ENCODE data around the gene SMARCB1.
A peak's percentile ranks its signal among the peaks of the same experiment; 100 is the strongest.

The SMARCB1 gene

GRCh38 chr22:23803001-23803819, 16.4 kb downstream of the SMARCB1 start:
- DNase-seq (ENCODE audit: low read depth), result no peak

- DNase-seq (ENCODE audit: low read depth), result peak; percentile 91
Measured at GRCh38 chr22:23804781-23805291, 18.1 kb downstream of the SMARCB1 start.

DNA sequence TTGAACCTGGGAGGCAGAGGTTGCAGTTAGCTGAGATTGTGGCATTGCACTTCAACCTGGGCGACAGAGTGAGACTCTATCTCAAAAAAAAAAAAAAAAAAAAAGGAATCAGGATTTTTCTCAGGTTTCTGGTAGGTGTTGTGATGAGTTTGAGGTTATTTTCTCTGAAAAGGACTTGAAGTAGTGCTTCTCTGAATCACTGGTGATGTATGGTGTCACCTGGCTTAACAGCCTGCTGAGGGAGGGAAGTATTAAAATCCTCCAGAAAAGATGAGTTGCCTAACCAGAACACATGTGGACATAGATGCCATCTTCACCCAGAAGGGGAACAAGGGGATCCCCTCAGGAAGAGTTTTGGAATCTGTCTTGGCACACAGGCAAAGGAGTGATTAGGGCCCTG, 20.1 kb downstream of the SMARCB1 start:
- no peak for DNase-seq (ENCODE audit: low read depth)

DNA sequence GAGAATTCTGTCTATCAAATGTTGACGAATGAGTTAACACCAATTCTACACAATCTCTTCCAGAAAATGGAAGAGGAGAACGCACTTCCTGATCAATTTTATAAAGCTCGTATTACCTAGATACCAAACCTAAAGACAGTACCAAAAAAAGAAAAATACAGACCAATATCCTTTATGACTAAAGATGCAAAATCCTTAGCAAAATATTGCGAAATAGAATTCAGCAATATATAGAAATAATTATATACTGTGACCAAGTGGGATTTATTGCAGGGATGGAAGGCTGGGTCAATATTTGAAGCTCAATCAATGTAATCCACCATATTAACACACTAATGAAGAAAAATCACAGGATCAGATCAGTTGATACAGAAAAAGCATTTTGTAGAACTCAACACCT, 25.6 kb downstream of the SMARCB1 start:
- no peak for DNase-seq (ENCODE audit: low read depth)

DNA sequence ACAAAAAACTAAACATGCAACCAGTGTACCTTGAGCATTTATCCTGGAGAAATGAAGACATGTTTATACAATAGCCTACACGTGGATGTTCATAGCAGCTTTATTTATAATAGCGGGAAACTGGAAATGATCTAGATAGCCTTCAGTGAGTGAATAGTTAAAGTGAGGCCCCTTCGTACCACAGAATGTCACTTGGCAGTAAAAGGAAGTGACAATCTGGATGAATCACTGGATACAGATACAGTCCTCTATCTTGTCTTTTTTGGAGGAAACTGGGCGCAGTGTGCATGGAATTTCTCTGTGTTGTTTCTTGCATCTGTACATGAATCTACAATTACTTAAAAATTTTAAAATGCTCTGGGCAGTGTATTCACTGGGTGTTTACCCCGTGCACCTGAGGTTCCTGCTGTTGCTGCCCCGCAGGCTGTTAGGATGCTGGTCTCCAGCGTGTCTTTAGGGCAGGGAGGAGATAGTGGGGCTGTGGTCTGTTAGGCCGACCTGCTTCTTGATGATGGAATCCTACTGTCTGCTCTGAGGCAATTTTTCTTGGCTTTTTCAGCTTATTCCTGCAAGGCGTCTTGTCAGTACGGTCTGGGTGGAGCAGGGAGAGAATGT, 28.9 kb downstream of the SMARCB1 start:
- no peak for DNase-seq (ENCODE audit: low read depth)

- no peak for DNase-seq (ENCODE audit: low read depth)
Measured at GRCh38 chr22:23816156-23816976, 29.6 kb downstream of the SMARCB1 start.

DNA sequence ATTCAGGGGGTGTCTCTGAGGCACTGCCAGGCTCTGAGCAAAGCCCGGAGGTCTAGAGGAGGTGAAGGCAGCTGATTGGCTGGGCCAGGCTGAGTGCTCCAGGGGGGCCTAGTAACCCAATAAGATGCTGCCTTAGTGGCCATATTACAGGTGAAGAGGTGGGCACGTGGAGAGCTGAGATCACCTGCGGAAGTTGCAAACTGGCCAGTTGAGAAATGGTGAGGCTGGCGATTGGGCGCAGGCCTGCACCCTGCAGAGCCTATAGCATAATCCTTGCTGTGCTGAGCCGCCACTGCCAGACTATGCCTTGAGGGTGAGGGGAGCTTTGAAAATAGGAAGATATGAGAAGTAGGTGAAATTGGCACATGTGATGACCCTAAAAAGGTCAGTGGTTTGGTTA, 30.4 kb downstream of the SMARCB1 start:
- DNase-seq (ENCODE audit: low read depth), result no peak

- no peak for DNase-seq (ENCODE audit: low read depth)
Measured at GRCh38 chr22:23818541-23818940, 31.8 kb downstream of the SMARCB1 start.

GRCh38 chr22:23820748-23821211, 34.0 kb downstream of the SMARCB1 start:
- DNase-seq (ENCODE audit: low read depth), result no peak

DNA sequence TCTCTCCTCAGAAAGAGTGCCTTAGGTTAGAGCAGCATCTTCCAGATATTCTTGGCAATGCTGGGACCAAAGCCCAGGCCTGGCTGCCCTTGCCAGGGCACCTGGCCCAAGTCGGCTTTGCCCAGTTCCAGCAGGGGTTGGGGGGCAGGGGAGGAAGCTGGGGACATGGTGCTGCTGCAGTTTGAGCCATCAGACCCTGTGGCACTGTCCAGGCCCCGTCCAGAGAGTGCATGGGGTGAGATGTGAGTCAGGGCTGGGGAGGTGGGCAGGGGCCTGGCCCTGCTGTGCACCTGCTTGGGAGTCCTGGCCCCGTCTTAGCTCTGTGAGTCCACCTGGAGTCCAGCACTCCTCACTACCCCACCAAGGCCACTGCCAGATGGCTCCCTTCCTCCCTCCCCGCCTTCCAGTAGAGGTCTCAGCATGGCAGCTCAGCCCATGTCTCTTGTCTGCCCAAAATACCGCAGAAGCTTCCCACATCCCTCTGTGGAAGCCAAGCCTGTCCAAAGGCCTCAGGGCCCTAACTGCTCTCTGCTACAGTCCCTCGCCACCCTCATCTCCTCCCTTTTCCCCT, 35.4 kb downstream of the SMARCB1 start:
- no peak for DNase-seq (ENCODE audit: low read depth)

- no peak for DNase-seq (ENCODE audit: low read depth)
Measured at GRCh38 chr22:23823331-23823791, 36.6 kb downstream of the SMARCB1 start.

- DNase-seq (ENCODE audit: low read depth), result no peak
Measured at GRCh38 chr22:23824476-23825245, 37.9 kb downstream of the SMARCB1 start.

- DNase-seq (ENCODE audit: low read depth), result no peak
Measured at GRCh38 chr22:23825246-23825905, 38.6 kb downstream of the SMARCB1 start.

GRCh38 chr22:23826510-23827350, 40.0 kb downstream of the SMARCB1 start:
- no peak for DNase-seq (ENCODE audit: low read depth)

DNA sequence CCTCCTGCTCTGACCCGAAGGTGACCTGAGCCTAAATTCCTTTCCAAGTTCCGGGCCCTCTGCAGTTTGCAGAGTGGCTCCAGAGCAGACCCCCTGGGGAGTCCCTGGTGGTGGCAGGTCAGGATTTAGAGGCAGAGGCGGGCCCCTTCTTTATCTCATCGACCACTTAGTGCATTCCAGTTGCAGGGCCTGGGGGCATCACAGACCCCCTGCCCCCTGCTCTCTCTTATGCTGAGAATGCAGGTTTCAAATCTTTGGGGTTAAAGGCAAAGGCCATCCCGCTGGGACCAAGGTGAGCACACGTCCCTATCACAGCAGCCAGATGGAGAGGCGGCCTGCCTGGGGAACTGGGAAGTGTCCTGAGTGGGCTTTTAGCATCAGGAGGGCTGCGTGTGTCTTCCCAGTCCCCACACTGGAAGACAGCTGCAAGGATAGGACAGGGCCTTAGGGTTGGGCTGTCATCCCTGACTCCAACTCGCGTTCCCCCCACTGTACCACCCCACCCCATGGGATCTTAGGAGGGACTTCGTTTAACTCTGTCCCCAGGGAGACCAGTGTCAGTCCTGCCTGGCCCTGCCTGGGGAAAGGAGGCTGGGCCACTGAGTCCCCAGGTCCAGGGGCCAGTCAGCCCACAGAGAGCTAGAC, 40.7 kb downstream of the SMARCB1 start:
- no peak for DNase-seq (ENCODE audit: low read depth)

DNA sequence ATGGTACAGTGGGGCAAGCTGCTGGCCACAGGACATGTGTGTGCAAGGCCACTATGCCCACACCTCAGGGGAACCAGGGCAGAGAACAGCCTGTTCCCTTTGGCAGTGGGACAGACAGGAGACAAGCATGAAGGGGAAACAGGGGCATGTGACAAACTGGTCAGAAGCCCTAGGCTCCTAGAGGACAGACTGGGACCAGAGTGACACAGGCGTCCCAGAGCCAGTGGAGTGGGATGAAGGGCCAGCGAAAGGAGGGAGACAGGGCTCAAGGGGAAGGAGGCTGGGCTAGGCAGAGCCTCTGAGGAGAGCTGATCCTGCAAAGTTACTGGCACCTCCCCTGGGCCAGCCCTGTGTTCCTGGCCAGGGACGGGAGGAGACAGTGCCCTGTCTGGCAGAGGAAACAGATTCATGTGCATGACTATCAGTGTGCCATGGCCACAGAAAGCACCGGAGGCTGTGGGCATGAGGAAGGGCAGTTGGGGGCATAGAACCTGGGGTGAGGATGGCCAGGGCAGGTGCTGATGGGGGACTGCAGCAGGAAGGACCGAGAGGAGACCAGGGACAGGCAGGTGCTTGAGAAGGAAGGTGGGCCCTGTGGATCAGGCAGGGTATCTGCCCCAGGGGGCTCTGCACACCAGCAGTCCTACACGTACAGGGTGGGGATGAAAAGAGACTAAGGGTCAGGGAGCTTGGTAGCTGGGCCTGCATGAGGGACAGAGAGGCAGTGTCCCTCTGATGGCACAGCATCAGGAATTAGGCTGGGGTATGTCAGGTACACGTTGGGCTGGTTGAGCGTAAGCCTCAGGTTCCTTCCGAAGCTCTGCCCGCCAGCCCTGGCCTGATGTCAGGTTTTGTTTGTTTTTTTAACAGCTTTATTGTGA, 42.3 kb downstream of the SMARCB1 start:
- no peak for DNase-seq (ENCODE audit: low read depth)

DNA sequence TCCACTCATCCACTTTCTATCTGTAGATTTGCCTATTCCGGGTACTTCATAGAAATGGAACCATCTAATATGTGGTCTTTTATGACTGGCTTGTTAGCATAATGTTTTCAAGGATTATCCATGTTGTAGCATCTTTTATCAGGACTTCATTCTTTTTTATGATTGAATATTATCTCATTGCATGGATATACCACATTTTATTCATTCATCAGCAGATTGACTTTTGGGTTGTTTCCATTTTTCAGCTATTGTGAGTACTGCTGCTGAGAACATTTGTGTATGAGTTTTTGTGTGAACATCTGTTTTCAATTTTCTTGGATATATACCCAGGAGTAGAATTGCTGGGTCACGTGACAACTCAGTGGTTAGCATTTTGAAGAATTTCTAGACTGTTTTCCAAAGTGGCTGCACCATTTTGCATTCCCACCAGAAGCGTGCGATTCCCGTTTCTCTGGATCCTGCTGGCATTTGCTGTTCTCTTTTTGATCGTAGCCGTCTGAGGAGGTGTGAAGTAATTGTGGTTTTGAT, 43.1 kb downstream of the SMARCB1 start:
- DNase-seq (ENCODE audit: low read depth), result peak; percentile 84

GRCh38 chr22:23831261-23831660, 44.5 kb downstream of the SMARCB1 start:
- DNase-seq (ENCODE audit: low read depth), result no peak

Data from iris pigment epithelial cell (primary cell).